Mucosa of rectum (tissue), 2 donors: Measurements from ENCODE around the gene PHF5A.
A peak's percentile ranks its signal among the peaks of the same experiment; 100 is the strongest.
"Not testable (repeated sequence)": the region's sequence is repeated elsewhere in the genome, so short reads cannot be mapped to it uniquely, and the experiment has no call there.

Source experiments
- H3K27ac ChIP-seq, 2 donors: one replicate each; pipeline ENCODE4 v1.7.0; 2013; ENCODE audit warnings: inconsistent platforms in 2 of 2, low read depth in 2 of 2, low read length in 2 of 2
- H3K27me3 ChIP-seq, 2 donors: one replicate each; pipeline ENCODE4 v1.7.0; 2013; ENCODE audit warnings: low read length in 2 of 2; ENCODE audit not compliant: control insufficient read depth in 2 of 2, insufficient read depth in 2 of 2
- H3K36me3 ChIP-seq, 2 donors: one replicate each; pipeline ENCODE4 v1.7.0; 2013; ENCODE audit warnings: low read length in 2 of 2; ENCODE audit not compliant: control insufficient read depth in 2 of 2, insufficient read depth in 2 of 2
- H3K4me1 ChIP-seq, 2 donors: one replicate each; pipeline ENCODE4 v1.7.0; 2013; ENCODE audit warnings: low read length in 2 of 2, mild to moderate bottlenecking in 1 of 2; ENCODE audit not compliant: control insufficient read depth in 2 of 2, insufficient read depth in 2 of 2
- H3K4me3 ChIP-seq, 2 donors: one replicate each; pipeline ENCODE4 v1.7.0; 2013; ENCODE audit warnings: low read length in 2 of 2
- H3K9ac ChIP-seq, 2 donors: one replicate each; pipeline ENCODE4 v1.7.0; 2013; ENCODE audit warnings: low read length in 2 of 2, low read depth in 1 of 2, mild to moderate bottlenecking in 1 of 2
- H3K9me3 ChIP-seq, 2 donors: one replicate each; pipeline ENCODE4 v1.7.0; 2013; ENCODE audit warnings: low read length in 2 of 2; ENCODE audit not compliant: control insufficient read depth in 2 of 2
- donor health status: healthy.
- donor health status: Normal muscosa, but diverticular disease.

The PHF5A gene

GRCh38 chr22:41478473-41478872, 10.0 kb upstream of the PHF5A start:
- peaks cover 0 to 13% of the 10 kb centered on the region in 2 donors for H3K4me1 ChIP-seq

GRCh38 chr22:41474872-41475451, 6.5 kb upstream of the PHF5A start:
- no peaks in the 10 kb centered on the region for H3K27me3 ChIP-seq
- peaks cover 12 to 15% of the 10 kb centered on the region in 2 donors for H3K4me1 ChIP-seq
- H3K4me3 ChIP-seq, result no peak overlapping the region
- no peak overlapping the region for H3K27ac ChIP-seq
- H3K9ac ChIP-seq, result no peak overlapping the region
- H3K9me3 ChIP-seq, result no peaks in the 10 kb centered on the region
- H3K36me3 ChIP-seq, result peaks cover 4 to 33% of the 10 kb centered on the region in 2 donors

More at GRCh38 chr22:41478473-41478872, 10.0 kb upstream of the PHF5A start:
- H3K27ac ChIP-seq, result no peak overlapping the region
- peaks cover 4 to 22% of the 10 kb centered on the region in 2 donors for H3K36me3 ChIP-seq
- H3K27me3 ChIP-seq, result no peaks in the 10 kb centered on the region
- no peaks in the 10 kb centered on the region for H3K9me3 ChIP-seq
- no peak overlapping the region for H3K9ac ChIP-seq
- H3K4me3 ChIP-seq, result no peak overlapping the region

- Histone ChIP-seq H3K27me3 (no peaks in the 10 kb centered on the region), H3K9ac (no peak overlapping the region), H3K4me3 (no peak overlapping the region), H3K9me3 (no peaks in the 10 kb centered on the region), H3K36me3 (peaks cover 5 to 31% of the 10 kb centered on the region in 2 donors), H3K27ac (peak overlapping the region in 1 of 2 donors; percentile 96), H3K4me1 (peaks cover 19 to 30% of the 10 kb centered on the region in 2 donors)
Measured at GRCh38 chr22:41471568-41471967, 3.1 kb upstream of the PHF5A start.

GRCh38 chr22:41470886-41471285, 2.4 kb upstream of the PHF5A start:
- Histone ChIP-seq H3K4me3 (no peak overlapping the region), H3K27me3 (no peaks in the 10 kb centered on the region), H3K36me3 (peaks cover 12 to 37% of the 10 kb centered on the region in 2 donors), H3K27ac (peak overlapping the region; percentile 16 to 96), H3K9me3 (no peaks in the 10 kb centered on the region), H3K9ac (peak overlapping the region in 1 of 2 donors; percentile 99), H3K4me1 (peaks cover 19 to 30% of the 10 kb centered on the region in 2 donors)

- no peaks in the 10 kb centered on the region for H3K27me3 ChIP-seq
- H3K4me1 ChIP-seq, result peaks cover 19 to 30% of the 10 kb centered on the region in 2 donors
Measured at GRCh38 chr22:41469218-41469851, 843 bp upstream of the PHF5A start.

GRCh38 chr22:41461901-41462300, 6.6 kb downstream of the PHF5A start:
- Histone ChIP-seq H3K9me3 (no peaks in the 10 kb centered on the region), H3K27ac (no peak overlapping the region), H3K27me3 (no peaks in the 10 kb centered on the region), H3K4me1 (no peaks in the 10 kb centered on the region), H3K9ac (no peak overlapping the region), H3K4me3 (no peak overlapping the region), H3K36me3 (peaks cover 54 to 61% of the 10 kb centered on the region in 2 donors)

More at GRCh38 chr22:41469218-41469851, 843 bp upstream of the PHF5A start:
- Histone ChIP-seq H3K9me3 (no peaks in the 10 kb centered on the region), H3K27ac (peak overlapping the region; percentile 96 to 97), H3K36me3 (peaks cover 27 to 46% of the 10 kb centered on the region in 2 donors), H3K4me3 (peak overlapping the region; percentile 87 to 94), H3K9ac (peak overlapping the region; percentile 89 to 99)

- not testable (repeated sequence) for H3K27ac ChIP-seq, H3K9ac ChIP-seq, H3K27me3 ChIP-seq, H3K9me3 ChIP-seq, H3K4me1 ChIP-seq, H3K4me3 ChIP-seq
- peaks cover 38 to 45% of the 10 kb centered on the region in 2 donors for H3K36me3 ChIP-seq
Measured at GRCh38 chr22:41460071-41460470, 8.4 kb downstream of the PHF5A start.

- H3K27me3 ChIP-seq, result no peaks in the 10 kb centered on the region
- H3K27ac ChIP-seq, result no peak overlapping the region
- H3K4me1 ChIP-seq, result no peaks in the 10 kb centered on the region
- no peak overlapping the region for H3K9ac ChIP-seq
- no peak overlapping the region for H3K4me3 ChIP-seq
- peaks cover 31 to 40% of the 10 kb centered on the region in 2 donors for H3K36me3 ChIP-seq
- no peaks in the 10 kb centered on the region for H3K9me3 ChIP-seq
Measured at GRCh38 chr22:41459431-41459830, 9.1 kb downstream of the PHF5A start.

GRCh38 chr22:41458161-41458728, 10.2 kb downstream of the PHF5A start:
- H3K4me1 ChIP-seq, result no peaks in the 10 kb centered on the region
- H3K36me3 ChIP-seq, result peaks cover 22 to 30% of the 10 kb centered on the region in 2 donors
- no peaks in the 10 kb centered on the region for H3K9me3 ChIP-seq
- H3K27ac ChIP-seq, result no peak overlapping the region
- no peaks in the 10 kb centered on the region for H3K27me3 ChIP-seq
- no peak overlapping the region for H3K9ac ChIP-seq
- H3K4me3 ChIP-seq, result no peak overlapping the region

- Histone ChIP-seq H3K27ac (peak overlapping the region; percentile 100), H3K4me3 (peak overlapping the region; percentile 86 to 89), H3K36me3 (peaks cover 0 to 2% of the 10 kb centered on the region in 2 donors), H3K9me3 (no peaks in the 10 kb centered on the region), H3K27me3 (no peaks in the 10 kb centered on the region), H3K4me1 (peaks cover 4 to 10% of the 10 kb centered on the region in 2 donors), H3K9ac (peak overlapping the region; percentile 97)
Measured at GRCh38 chr22:41448189-41448808, 20.2 kb downstream of the PHF5A start.
